ENCODE data around the gene ATP6V0C. TPM values are rescaled to one million over a fixed set of nuclear protein-coding genes. Genes with fewer than 3 reads are reported as not detected.
A peak's percentile ranks its signal among the peaks of the same experiment; 100 is the strongest.

The ATP6V0C gene
- total and polyA plus RNA-seq, 4 donors = 39.0 to 410 (median 250) TPM

DNA sequence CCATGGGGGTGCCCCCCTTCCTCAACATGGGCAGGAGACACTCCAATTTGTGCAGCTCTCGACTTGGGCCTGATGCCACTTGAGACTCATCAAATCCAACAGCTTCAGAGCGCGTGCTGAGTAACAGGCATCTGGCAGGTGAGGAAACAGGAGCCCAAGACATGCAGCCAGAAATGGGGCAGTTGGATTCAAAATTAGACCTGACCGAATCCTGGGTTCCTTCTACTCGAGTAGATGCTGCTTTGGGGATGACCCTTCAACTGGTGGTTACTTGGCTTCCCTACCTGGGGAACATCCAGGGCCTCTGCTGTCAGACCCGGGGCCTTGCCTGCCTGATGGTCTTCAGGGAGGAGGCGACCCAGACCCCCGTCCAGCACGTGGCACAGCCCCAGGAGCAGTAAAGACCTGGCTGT is 43.1 kb upstream of the ATP6V0C start:
- TF ChIP-seq, protein P1, sequence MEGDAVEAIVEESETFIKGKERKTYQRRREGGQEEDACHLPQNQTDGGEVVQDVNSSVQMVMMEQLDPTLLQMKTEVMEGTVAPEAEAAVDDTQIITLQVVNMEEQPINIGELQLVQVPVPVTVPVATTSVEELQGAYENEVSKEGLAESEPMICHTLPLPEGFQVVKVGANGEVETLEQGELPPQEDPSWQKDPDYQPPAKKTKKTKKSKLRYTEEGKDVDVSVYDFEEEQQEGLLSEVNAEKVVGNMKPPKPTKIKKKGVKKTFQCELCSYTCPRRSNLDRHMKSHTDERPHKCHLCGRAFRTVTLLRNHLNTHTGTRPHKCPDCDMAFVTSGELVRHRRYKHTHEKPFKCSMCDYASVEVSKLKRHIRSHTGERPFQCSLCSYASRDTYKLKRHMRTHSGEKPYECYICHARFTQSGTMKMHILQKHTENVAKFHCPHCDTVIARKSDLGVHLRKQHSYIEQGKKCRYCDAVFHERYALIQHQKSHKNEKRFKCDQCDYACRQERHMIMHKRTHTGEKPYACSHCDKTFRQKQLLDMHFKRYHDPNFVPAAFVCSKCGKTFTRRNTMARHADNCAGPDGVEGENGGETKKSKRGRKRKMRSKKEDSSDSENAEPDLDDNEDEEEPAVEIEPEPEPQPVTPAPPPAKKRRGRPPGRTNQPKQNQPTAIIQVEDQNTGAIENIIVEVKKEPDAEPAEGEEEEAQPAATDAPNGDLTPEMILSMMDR (IDR thresholded peaks at IDR 0.05; ENCODE audit: control extremely low read depth, extremely low read depth) = no peak
- H3K27me3 ChIP-seq (ENCODE audit: control insufficient read depth in 3 of 3, insufficient read depth in 3 of 3, low read length in 2 of 3) = peaks cover 0 to 8% (median 0%) of the 10 kb centered on the region in 3 donors
- WGBS, 2 donors = 33 to 35% methylated on average over 9 of the region's 9 CpGs

DNA sequence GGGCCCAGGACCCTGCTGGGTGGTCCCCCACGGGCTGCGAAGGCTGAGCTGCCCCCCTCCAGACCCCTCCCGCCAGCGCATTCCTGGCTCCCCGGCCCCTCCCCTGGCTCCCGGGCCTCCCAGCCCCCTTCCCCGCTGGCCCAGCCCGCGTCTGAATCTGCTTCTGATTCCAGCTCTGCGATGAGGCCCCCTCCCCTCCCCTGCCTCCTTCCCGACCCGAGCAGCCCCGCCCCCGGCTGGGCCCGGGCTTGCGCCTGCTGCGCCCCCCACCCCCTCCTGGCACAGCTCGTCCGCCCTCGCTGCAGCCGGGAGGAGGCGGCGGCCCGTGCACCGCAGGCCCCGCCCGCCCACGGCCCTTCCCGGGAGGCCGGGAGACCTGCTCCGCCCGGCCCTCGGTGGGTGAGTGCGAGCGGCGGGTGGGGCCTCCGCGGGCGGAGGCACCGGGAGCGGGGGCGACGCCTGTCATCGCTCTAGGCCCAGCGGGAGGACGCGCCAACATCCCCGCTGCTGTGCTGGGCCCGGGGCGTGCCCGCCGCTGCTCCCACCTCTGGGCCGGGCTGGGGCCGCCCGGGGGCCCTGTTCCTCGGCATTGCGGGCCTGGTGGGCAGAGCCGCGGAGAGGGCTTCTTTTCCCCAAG is 42.6 kb upstream of the ATP6V0C start, which contains the start of gene NTN3:
NTN3 (plus strand) TSS at position 282 of the 637 bp plus-strand sequence. CDS start 405 bp downstream, outside the sequence.
- 0 to 1% methylated on average over 39 to 59 of the region's 59 CpGs for WGBS, 2 donors
- peaks cover 8 to 73% (median 26%) of the 10 kb centered on the region in 5 donors for H3K4me1 ChIP-seq (ENCODE audit: control insufficient read depth in 5 of 5, insufficient read depth in 5 of 5, low read length in 5 of 5)
- peaks cover 0 to 8% (median 0%) of the 10 kb centered on the region in 3 donors for H3K27me3 ChIP-seq (ENCODE audit: control insufficient read depth in 3 of 3, insufficient read depth in 3 of 3, low read length in 2 of 3)
- H3K4me3 ChIP-seq = no peak within 1 kb of the TSS
- H3K9ac ChIP-seq (ENCODE audit: insufficient read depth in 1 of 2, low read length in 2 of 2) = no peak within 1 kb of the TSS
- no peaks in the 10 kb centered on the region for H3K9me3 ChIP-seq (ENCODE audit: control insufficient read depth in 4 of 4, insufficient read depth in 3 of 4, low read length in 3 of 4)
- no peak within 1 kb of the TSS for H3K27ac ChIP-seq (ENCODE audit: low read depth in 1 of 2, low read length in 1 of 2)
- DNase-seq (peak; percentile 96 to 97 (median 97)), ATAC-seq (ENCODE audit: insufficient read depth, low FRiP score) (no peak)
- H3K36me3 ChIP-seq (ENCODE audit: control insufficient read depth in 4 of 4, insufficient read depth in 4 of 4, low read length in 4 of 4) = peaks cover 0 to 2% (median 0%) of the 10 kb centered on the region in 4 donors
- TF ChIP-seq, protein P1 (IDR thresholded peaks at IDR 0.05; ENCODE audit: control extremely low read depth, extremely low read depth) = no peak

More for the DNA sequence above, 43.1 kb upstream of the ATP6V0C start:
- Histone ChIP-seq H3K4me1 (ENCODE audit: control insufficient read depth in 5 of 5, insufficient read depth in 5 of 5, low read length in 5 of 5) (peaks cover 5 to 67% (median 21%) of the 10 kb centered on the region in 5 donors), H3K4me3 (no peak overlapping the region), H3K27ac (ENCODE audit: low read depth in 1 of 2, low read length in 1 of 2) (no peak overlapping the region), H3K9me3 (ENCODE audit: control insufficient read depth in 4 of 4, insufficient read depth in 3 of 4, low read length in 3 of 4) (no peaks in the 10 kb centered on the region), H3K36me3 (ENCODE audit: control insufficient read depth in 4 of 4, insufficient read depth in 4 of 4, low read length in 4 of 4) (peaks cover 0 to 2% (median 0%) of the 10 kb centered on the region in 4 donors), H3K9ac (ENCODE audit: insufficient read depth in 1 of 2, low read length in 2 of 2) (no peak overlapping the region)
- ATAC-seq (ENCODE audit: insufficient read depth, low FRiP score) (no peak), DNase-seq (peak in 1 of 3 donors; percentile 40)

DNA sequence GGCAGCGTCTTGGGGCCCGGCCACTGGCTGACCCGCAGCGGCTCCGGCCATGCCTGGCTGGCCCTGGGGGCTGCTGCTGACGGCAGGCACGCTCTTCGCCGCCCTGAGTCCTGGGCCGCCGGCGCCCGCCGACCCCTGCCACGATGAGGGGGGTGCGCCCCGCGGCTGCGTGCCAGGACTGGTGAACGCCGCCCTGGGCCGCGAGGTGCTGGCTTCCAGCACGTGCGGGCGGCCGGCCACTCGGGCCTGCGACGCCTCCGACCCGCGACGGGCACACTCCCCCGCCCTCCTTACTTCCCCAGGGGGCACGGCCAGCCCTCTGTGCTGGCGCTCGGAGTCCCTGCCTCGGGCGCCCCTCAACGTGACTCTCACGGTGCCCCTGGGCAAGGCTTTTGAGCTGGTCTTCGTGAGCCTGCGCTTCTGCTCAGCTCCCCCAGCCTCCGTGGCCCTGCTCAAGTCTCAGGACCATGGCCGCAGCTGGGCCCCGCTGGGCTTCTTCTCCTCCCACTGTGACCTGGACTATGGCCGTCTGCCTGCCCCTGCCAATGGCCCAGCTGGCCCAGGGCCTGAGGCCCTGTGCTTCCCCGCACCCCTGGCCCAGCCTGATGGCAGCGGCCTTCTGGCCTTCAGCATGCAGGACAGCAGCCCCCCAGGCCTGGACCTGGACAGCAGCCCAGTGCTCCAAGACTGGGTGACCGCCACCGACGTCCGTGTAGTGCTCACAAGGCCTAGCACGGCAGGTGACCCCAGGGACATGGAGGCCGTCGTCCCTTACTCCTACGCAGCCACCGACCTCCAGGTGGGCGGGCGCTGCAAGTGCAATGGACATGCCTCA is 41.9 kb upstream of the ATP6V0C start:
- Histone ChIP-seq H3K4me1 (ENCODE audit: control insufficient read depth in 5 of 5, insufficient read depth in 5 of 5, low read length in 5 of 5) (peaks cover 8 to 79% (median 26%) of the 10 kb centered on the region in 5 donors), H3K4me3 (no peak overlapping the region), H3K27me3 (ENCODE audit: control insufficient read depth in 3 of 3, insufficient read depth in 3 of 3, low read length in 2 of 3) (peaks cover 0 to 8% (median 0%) of the 10 kb centered on the region in 3 donors), H3K9ac (ENCODE audit: insufficient read depth in 1 of 2, low read length in 2 of 2) (no peak overlapping the region), H3K27ac (ENCODE audit: low read depth in 1 of 2, low read length in 1 of 2) (no peak overlapping the region), H3K9me3 (ENCODE audit: control insufficient read depth in 4 of 4, insufficient read depth in 3 of 4, low read length in 3 of 4) (no peaks in the 10 kb centered on the region), H3K36me3 (ENCODE audit: control insufficient read depth in 4 of 4, insufficient read depth in 4 of 4, low read length in 4 of 4) (peaks cover 0 to 2% (median 0%) of the 10 kb centered on the region in 4 donors)
- 37% methylated on average over 58 to 61 of the region's 61 CpGs for WGBS, 2 donors
- TF ChIP-seq, protein P1 (IDR thresholded peaks at IDR 0.05; ENCODE audit: control extremely low read depth, extremely low read depth) = no peak
- DNase-seq (no peak), ATAC-seq (ENCODE audit: insufficient read depth, low FRiP score) (no peak)
